Measurements from ENCODE around the gene USP31. TPM values are rescaled to one million over a fixed set of nuclear protein-coding genes. Genes with fewer than 3 reads are reported as not detected.

USP31 gene
- total and polyA plus RNA-seq, 3 experiments from 2014 or later: 0.87 to 9.7 (median 8.2) TPM

- H3K4me3 ChIP-seq (ENCODE audit: low read length): no peak overlapping the region
- H3K27me3 ChIP-seq (ENCODE audit: insufficient read depth, low read length, poor library complexity, severe bottlenecking): no peaks in the 10 kb centered on the region
- no peaks in the 10 kb centered on the region for H3K36me3 ChIP-seq (ENCODE audit: insufficient read depth, low read length)
- Mint-ChIP-seq H3K27me3 (no peaks in the 10 kb centered on the region), H3K9me3 (no peaks in the 10 kb centered on the region), H3K4me1 (peaks cover 3 to 11% (median 6%) of the 10 kb centered on the region in 3 donors), H3K27ac (no peak overlapping the region), H3K36me3 (no peaks in the 10 kb centered on the region), H3K4me3 (no peak overlapping the region)
- DNase-seq: no peak
- POLR2A ChIA-PET: no interaction called here
- CTCF ChIA-PET: interaction anchor here (0.6 kb wide), 1 partner anchor 420 kb away, joined by 3 read pairs; no protein-coding TSS in a partner anchor
- no peaks in the 10 kb centered on the region for H3K4me1 ChIP-seq (ENCODE audit: insufficient read depth, low read length)
- no peak overlapping the region for H3K27ac ChIP-seq (ENCODE audit: low read depth, low read length)
- no peaks in the 10 kb centered on the region for H3K9me3 ChIP-seq (ENCODE audit: low read length)
Measured at GRCh38 chr16:23129686-23130085, 19.6 kb downstream of the USP31 start.

DNA sequence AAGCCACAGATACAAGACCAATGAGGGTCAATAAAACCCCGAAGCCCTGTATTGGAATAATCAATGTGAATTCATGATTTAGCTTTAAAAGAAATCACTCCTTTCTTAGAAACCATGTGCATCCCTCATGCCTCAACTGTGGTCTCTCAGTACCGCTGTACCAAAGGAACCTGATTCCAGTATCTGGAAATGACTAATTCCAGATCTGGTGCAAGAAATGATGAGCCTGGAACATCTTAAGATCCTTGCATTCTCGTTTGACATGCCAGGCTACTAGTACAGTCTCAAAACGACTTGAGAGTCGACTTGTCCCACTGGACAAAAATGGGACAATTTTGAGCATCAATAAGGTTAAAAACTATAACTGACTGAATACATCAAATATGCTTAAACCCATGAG is 21.2 kb downstream of the USP31 start:
- H3K4me1 ChIP-seq (ENCODE audit: insufficient read depth, low read length): no peaks in the 10 kb centered on the region
- POLR2A ChIA-PET: no interaction called here
- H3K27ac Mint-ChIP-seq: no peak overlapping the region
- no peaks in the 10 kb centered on the region for H3K27me3 ChIP-seq (ENCODE audit: insufficient read depth, low read length, poor library complexity, severe bottlenecking)
- no peaks in the 10 kb centered on the region for H3K36me3 ChIP-seq (ENCODE audit: insufficient read depth, low read length)
- H3K36me3 Mint-ChIP-seq: no peaks in the 10 kb centered on the region
- no peak overlapping the region for H3K4me3 Mint-ChIP-seq
- no peaks in the 10 kb centered on the region for H3K9me3 Mint-ChIP-seq
- CTCF ChIA-PET: no interaction called here
- no peaks in the 10 kb centered on the region for H3K27me3 Mint-ChIP-seq
- H3K4me1 Mint-ChIP-seq: peaks cover 3 to 14% (median 6%) of the 10 kb centered on the region in 3 donors
- no peak overlapping the region for H3K4me3 ChIP-seq (ENCODE audit: low read length)
- DNase-seq: no peak
- no peak overlapping the region for H3K27ac ChIP-seq (ENCODE audit: low read depth, low read length)
- H3K9me3 ChIP-seq (ENCODE audit: low read length): no peaks in the 10 kb centered on the region

DNA sequence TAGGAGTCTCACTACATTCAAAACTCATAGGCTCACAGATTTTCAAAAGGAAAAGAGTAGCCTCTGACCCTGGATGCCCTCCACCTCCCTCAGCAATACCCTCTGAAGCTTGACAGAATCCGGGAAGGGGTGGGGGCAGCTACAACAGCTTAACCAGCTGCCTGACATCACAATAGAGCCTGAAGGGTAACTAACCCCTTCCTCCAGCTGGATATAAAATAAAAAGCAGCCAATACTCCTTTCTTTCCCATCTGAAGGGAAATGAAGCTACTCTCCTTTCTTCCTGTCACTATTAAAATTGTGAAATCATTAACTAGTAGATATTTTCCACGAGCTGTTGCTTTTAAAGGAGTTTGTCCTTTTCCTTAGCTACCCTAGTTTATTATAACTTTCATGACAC is 24.0 kb downstream of the USP31 start:
- H3K4me1 ChIP-seq (ENCODE audit: insufficient read depth, low read length): no peaks in the 10 kb centered on the region
- Mint-ChIP-seq H3K4me1 (peaks cover 11 to 22% (median 14%) of the 10 kb centered on the region in 3 donors), H3K36me3 (no peaks in the 10 kb centered on the region), H3K4me3 (no peak overlapping the region), H3K9me3 (no peaks in the 10 kb centered on the region), H3K27ac (no peak overlapping the region), H3K27me3 (peaks cover 0 to 3% of the 10 kb centered on the region in 2 donors)
- H3K27me3 ChIP-seq (ENCODE audit: insufficient read depth, low read length, poor library complexity, severe bottlenecking): no peaks in the 10 kb centered on the region
- no peak overlapping the region for H3K27ac ChIP-seq (ENCODE audit: low read depth, low read length)
- POLR2A ChIA-PET: no interaction called here
- H3K4me3 ChIP-seq (ENCODE audit: low read length): no peak overlapping the region
- CTCF ChIA-PET: no interaction called here
- H3K36me3 ChIP-seq (ENCODE audit: insufficient read depth, low read length): no peaks in the 10 kb centered on the region
- H3K9me3 ChIP-seq (ENCODE audit: low read length): no peaks in the 10 kb centered on the region
- DNase-seq: no peak

DNA sequence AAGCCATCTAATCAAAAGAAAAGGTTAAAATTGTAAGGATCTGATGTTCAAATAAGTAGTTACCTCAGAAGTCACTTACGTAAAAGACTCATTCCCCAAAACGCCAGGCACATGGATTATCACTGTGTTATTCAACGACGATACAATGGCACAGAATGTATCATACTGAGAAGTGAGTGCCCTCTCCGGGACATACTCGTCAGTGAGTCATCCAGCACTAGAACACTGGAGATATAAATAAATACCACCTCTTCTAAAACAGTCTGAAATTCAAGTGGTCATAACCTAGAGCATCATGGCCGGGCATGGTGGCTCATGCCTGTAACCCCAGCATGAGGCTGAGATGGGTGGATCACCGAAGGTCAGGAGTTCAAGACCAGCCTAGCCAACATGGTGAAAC is 24.9 kb downstream of the USP31 start:
- H3K36me3 ChIP-seq (ENCODE audit: insufficient read depth, low read length): no peaks in the 10 kb centered on the region
- Mint-ChIP-seq H3K36me3 (no peaks in the 10 kb centered on the region), H3K4me3 (no peak overlapping the region), H3K9me3 (no peaks in the 10 kb centered on the region), H3K27me3 (peaks cover 0 to 3% of the 10 kb centered on the region in 2 donors), H3K4me1 (peaks cover 12 to 23% (median 14%) of the 10 kb centered on the region in 3 donors), H3K27ac (no peak overlapping the region)
- no peaks in the 10 kb centered on the region for H3K9me3 ChIP-seq (ENCODE audit: low read length)
- H3K27me3 ChIP-seq (ENCODE audit: insufficient read depth, low read length, poor library complexity, severe bottlenecking): no peaks in the 10 kb centered on the region
- no peak overlapping the region for H3K27ac ChIP-seq (ENCODE audit: low read depth, low read length)
- H3K4me1 ChIP-seq (ENCODE audit: insufficient read depth, low read length): no peaks in the 10 kb centered on the region
- DNase-seq: no peak
- POLR2A ChIA-PET: no interaction called here
- CTCF ChIA-PET: no interaction called here
- H3K4me3 ChIP-seq (ENCODE audit: low read length): no peak overlapping the region

DNA sequence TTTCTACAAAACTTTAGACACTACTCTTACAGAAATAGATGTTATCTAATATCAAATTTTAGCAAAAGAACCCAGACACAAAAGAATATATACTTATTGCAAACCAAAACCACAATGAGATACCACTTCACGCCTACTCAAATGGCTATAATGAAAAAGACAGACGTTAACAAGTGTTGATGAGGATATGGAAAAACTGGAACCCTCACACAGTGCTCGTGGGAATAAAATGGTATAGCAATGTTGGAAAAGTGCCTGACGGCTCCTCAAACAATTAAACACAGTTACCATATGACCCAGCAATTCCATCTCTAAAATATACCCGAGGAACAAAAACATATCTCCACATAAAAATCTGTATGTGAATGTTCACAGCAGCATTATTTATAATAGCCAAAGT is 27.1 kb downstream of the USP31 start:
- H3K27ac ChIP-seq (ENCODE audit: low read depth, low read length): no peak overlapping the region
- Mint-ChIP-seq H3K4me3 (no peak overlapping the region), H3K9me3 (no peaks in the 10 kb centered on the region), H3K27me3 (peaks cover 0 to 3% of the 10 kb centered on the region in 2 donors), H3K36me3 (peaks cover 0 to 2% (median 1%) of the 10 kb centered on the region in 3 donors), H3K4me1 (peaks cover 12 to 23% (median 14%) of the 10 kb centered on the region in 3 donors), H3K27ac (no peak overlapping the region)
- H3K4me1 ChIP-seq (ENCODE audit: insufficient read depth, low read length): no peaks in the 10 kb centered on the region
- no peak for DNase-seq
- ChIA-PET POLR2A (no interaction called here), CTCF (no interaction called here)
- H3K27me3 ChIP-seq (ENCODE audit: insufficient read depth, low read length, poor library complexity, severe bottlenecking): no peaks in the 10 kb centered on the region
- H3K9me3 ChIP-seq (ENCODE audit: low read length): no peaks in the 10 kb centered on the region
- no peaks in the 10 kb centered on the region for H3K36me3 ChIP-seq (ENCODE audit: insufficient read depth, low read length)
- H3K4me3 ChIP-seq (ENCODE audit: low read length): no peak overlapping the region

GRCh38 chr16:23121024-23121423 is 28.2 kb downstream of the USP31 start:
- Mint-ChIP-seq H3K27me3 (peaks cover 0 to 3% of the 10 kb centered on the region in 2 donors), H3K4me3 (no peak overlapping the region), H3K36me3 (peaks cover 0 to 2% (median 1%) of the 10 kb centered on the region in 3 donors), H3K27ac (peak overlapping the region in 2 of 8 donors; percentile 24 to 90), H3K4me1 (peaks cover 12 to 23% (median 14%) of the 10 kb centered on the region in 3 donors), H3K9me3 (no peaks in the 10 kb centered on the region)
- DNase-seq: no peak
- CTCF ChIA-PET: no interaction called here
- Histone ChIP-seq H3K4me3 (ENCODE audit: low read length) (no peak overlapping the region), H3K9me3 (ENCODE audit: low read length) (no peaks in the 10 kb centered on the region), H3K4me1 (ENCODE audit: insufficient read depth, low read length) (no peaks in the 10 kb centered on the region), H3K36me3 (ENCODE audit: insufficient read depth, low read length) (no peaks in the 10 kb centered on the region), H3K27me3 (ENCODE audit: insufficient read depth, low read length, poor library complexity, severe bottlenecking) (no peaks in the 10 kb centered on the region), H3K27ac (ENCODE audit: low read depth, low read length) (no peak overlapping the region)
- POLR2A ChIA-PET: no interaction called here

DNA sequence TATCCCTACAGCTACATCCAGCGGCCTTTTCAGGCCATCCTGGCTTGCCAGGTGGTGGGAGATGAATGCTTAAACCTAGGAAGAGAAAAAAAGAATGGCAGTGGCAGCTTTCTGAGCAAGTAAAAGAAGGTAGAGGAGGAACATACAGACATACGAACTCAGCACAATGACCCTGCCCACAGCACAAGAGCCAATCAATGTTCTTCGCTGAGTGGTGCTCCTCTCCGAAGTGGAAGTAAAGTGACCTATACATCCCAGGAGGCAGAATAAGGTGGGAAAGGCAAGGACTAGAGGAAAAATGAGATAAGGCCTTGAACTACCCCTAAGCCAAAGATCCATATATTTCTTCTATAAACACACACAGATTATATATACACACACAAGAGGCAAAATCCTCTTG is 28.7 kb downstream of the USP31 start:
- peaks cover 0 to 2% (median 1%) of the 10 kb centered on the region in 3 donors for H3K36me3 Mint-ChIP-seq
- POLR2A ChIA-PET: no interaction called here
- H3K4me1 Mint-ChIP-seq: peaks cover 12 to 23% (median 14%) of the 10 kb centered on the region in 3 donors

DNA sequence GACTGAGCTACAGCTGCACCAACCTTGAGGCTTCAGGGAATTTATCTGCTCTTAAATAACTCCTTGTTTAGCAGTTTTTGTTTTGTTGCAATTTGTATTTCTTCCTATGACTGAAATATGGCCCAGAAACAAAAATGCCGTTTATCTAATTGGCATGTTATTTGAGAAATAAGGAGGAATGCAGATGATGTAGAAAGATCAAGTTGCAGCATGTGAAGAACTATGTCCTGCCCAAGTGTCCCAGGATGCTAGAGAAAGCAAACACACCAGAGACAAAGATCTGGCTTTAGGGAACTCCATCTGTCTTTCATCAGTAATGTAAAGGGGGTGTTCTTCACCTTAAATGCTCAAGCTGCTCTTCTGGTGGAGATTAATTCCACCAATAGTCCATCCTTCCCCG is 29.7 kb downstream of the USP31 start:
- no peak for DNase-seq
- peaks cover 9 to 19% (median 11%) of the 10 kb centered on the region in 3 donors for H3K4me1 Mint-ChIP-seq
- no peaks in the 10 kb centered on the region for H3K9me3 Mint-ChIP-seq
- Histone ChIP-seq H3K9me3 (ENCODE audit: low read length) (no peaks in the 10 kb centered on the region), H3K27ac (ENCODE audit: low read depth, low read length) (no peak overlapping the region), H3K36me3 (ENCODE audit: insufficient read depth, low read length) (no peaks in the 10 kb centered on the region), H3K27me3 (ENCODE audit: insufficient read depth, low read length, poor library complexity, severe bottlenecking) (no peaks in the 10 kb centered on the region), H3K4me3 (ENCODE audit: low read length) (no peak overlapping the region), H3K4me1 (ENCODE audit: insufficient read depth, low read length) (no peaks in the 10 kb centered on the region)
- POLR2A ChIA-PET: no interaction called here
- H3K27me3 Mint-ChIP-seq: peaks cover 0 to 3% of the 10 kb centered on the region in 2 donors
- CTCF ChIA-PET: no interaction called here
- H3K27ac Mint-ChIP-seq: peak overlapping the region in 1 of 8 donors; percentile 57
- peaks cover 0 to 3% (median 1%) of the 10 kb centered on the region in 3 donors for H3K36me3 Mint-ChIP-seq
- no peak overlapping the region for H3K4me3 Mint-ChIP-seq

More for the DNA sequence above, 28.7 kb downstream of the USP31 start:
- Mint-ChIP-seq H3K27ac (peak overlapping the region in 1 of 8 donors; percentile 82), H3K4me3 (no peak overlapping the region), H3K9me3 (no peaks in the 10 kb centered on the region), H3K27me3 (peaks cover 0 to 3% of the 10 kb centered on the region in 2 donors)
- no peaks in the 10 kb centered on the region for H3K36me3 ChIP-seq (ENCODE audit: insufficient read depth, low read length)
- no peak for DNase-seq
- CTCF ChIA-PET: no interaction called here
- no peaks in the 10 kb centered on the region for H3K27me3 ChIP-seq (ENCODE audit: insufficient read depth, low read length, poor library complexity, severe bottlenecking)
- H3K27ac ChIP-seq (ENCODE audit: low read depth, low read length): no peak overlapping the region
- no peaks in the 10 kb centered on the region for H3K4me1 ChIP-seq (ENCODE audit: insufficient read depth, low read length)
- no peaks in the 10 kb centered on the region for H3K9me3 ChIP-seq (ENCODE audit: low read length)
- H3K4me3 ChIP-seq (ENCODE audit: low read length): no peak overlapping the region
